Neural progenitor cell (in vitro differentiated cells): ENCODE data around the gene TRAF4. TPM values are rescaled to one million over a fixed set of nuclear protein-coding genes. Genes with fewer than 3 reads are reported as not detected.

Experiments
- DNase-seq: peaks from one replicate; pipeline ENCODE4 v3.0.0-alpha.2; 2016; ENCODE audit warnings: low spot score
- H2AFZ ChIP-seq: fragments of 200-600 bp; sonication (generic); replicated peaks from 2 replicates; pipeline ENCODE4 v1.6.1; 2016; ENCODE audit warnings: antibody characterized with exemption
- H3F3A ChIP-seq: fragments of 200-600 bp; sonication (generic); 2 replicates; pipeline ENCODE4 v1.6.1; 2016; ENCODE audit warnings: antibody characterized with exemption, low read depth
- H3K27ac ChIP-seq: fragments of 200-600 bp; sonication (generic); 2 replicates; pipeline ENCODE4 v1.5.1; 2016; ENCODE audit warnings: mild to moderate bottlenecking
- H3K27me3 ChIP-seq: fragments of 200-600 bp; sonication (generic); 2 replicates; pipeline ENCODE4 v1.6.1; 2016; ENCODE audit warnings: mild to moderate bottlenecking, moderate library complexity
- H3K36me3 ChIP-seq: fragments of 200-600 bp; sonication (generic); 2 replicates; pipeline ENCODE4 v1.5.1; 2016
- H3K4me1 ChIP-seq: fragments of 200-600 bp; sonication (generic); 2 replicates; pipeline ENCODE4 v1.6.1; 2016; ENCODE audit warnings: mixed run types
- H3K4me2 ChIP-seq: fragments of 200-600 bp; sonication (generic); 2 replicates; pipeline ENCODE4 v1.6.1; 2016
- H3K4me3 ChIP-seq: fragments of 200-600 bp; sonication (generic); 2 replicates; pipeline ENCODE4 v1.5.1; 2016
- H3K79me2 ChIP-seq: fragments of 200-600 bp; sonication (generic); 2 replicates; pipeline ENCODE4 v1.6.1; 2016; ENCODE audit warnings: low read depth
- H3K9ac ChIP-seq: fragments of 200-600 bp; sonication (generic); 2 replicates; pipeline ENCODE4 v1.6.1; 2016
- H3K9me3 ChIP-seq: fragments of 200-600 bp; sonication (generic); 2 replicates; pipeline ENCODE4 v1.5.1; 2016; ENCODE audit warnings: low read depth
- H4K20me1 ChIP-seq: fragments of 200-600 bp; sonication (generic); 2 replicates; pipeline ENCODE4 v1.6.1; 2016; ENCODE audit warnings: low read depth
- H3K27ac Mint-ChIP-seq: 3 replicates; pipeline ENCODE4 v1.8.0; 2021; ENCODE audit warnings: mixed read lengths
- H3K27me3 Mint-ChIP-seq: 2 replicates; pipeline ENCODE4 v1.8.0; 2022; ENCODE audit warnings: low read depth, mild to moderate bottlenecking, inconsistent platforms, moderate library complexity, mixed read lengths; ENCODE audit not compliant: insufficient read depth
- H3K36me3 Mint-ChIP-seq: 3 replicates; pipeline ENCODE4 v1.8.0; 2021; ENCODE audit warnings: mixed read lengths
- H3K4me1 Mint-ChIP-seq: 3 replicates; pipeline ENCODE4 v1.8.0; 2021; ENCODE audit warnings: mixed read lengths
- H3K4me3 Mint-ChIP-seq: 3 replicates; pipeline ENCODE4 v1.8.0; 2021; ENCODE audit warnings: mild to moderate bottlenecking, moderate library complexity, mixed read lengths
- H3K9me3 Mint-ChIP-seq: 3 replicates; pipeline ENCODE4 v1.8.0; 2020; ENCODE audit warnings: mixed read lengths
- EZH2 ChIP-seq: fragments of 200-600 bp; sonication (generic); IDR thresholded peaks from 2 replicates; pipeline ENCODE4 v1.6.1; 2017; ENCODE audit warnings: antibody characterized with exemption, mild to moderate bottlenecking, moderate library complexity
- EZH2phosphoT487 ChIP-seq: fragments of 200-600 bp; sonication (generic); IDR thresholded peaks from 2 replicates; pipeline ENCODE4 v1.6.1; 2017; ENCODE audit warnings: antibody characterized with exemption
- total RNA-seq: library from RNA; depleted of rRNA; stranded (reverse); fragments of >200 nt; gene quantifications from 2 replicates; pipeline ENCODE4 v1.2.3, GENCODE V29; 2015; ENCODE audit warnings: low replicate concordance
- TF ChIP-seq, protein P1 (sequence below): fragments of 200-600 bp; sonication (generic); IDR thresholded peaks from 2 replicates; pipeline ENCODE4 v1.5.1; 2017; ENCODE audit warnings: antibody characterized with exemption, mild to moderate bottlenecking

TRAF4 gene
- total RNA-seq, 1 donor from 2014 or later: 32.2 TPM

DNA sequence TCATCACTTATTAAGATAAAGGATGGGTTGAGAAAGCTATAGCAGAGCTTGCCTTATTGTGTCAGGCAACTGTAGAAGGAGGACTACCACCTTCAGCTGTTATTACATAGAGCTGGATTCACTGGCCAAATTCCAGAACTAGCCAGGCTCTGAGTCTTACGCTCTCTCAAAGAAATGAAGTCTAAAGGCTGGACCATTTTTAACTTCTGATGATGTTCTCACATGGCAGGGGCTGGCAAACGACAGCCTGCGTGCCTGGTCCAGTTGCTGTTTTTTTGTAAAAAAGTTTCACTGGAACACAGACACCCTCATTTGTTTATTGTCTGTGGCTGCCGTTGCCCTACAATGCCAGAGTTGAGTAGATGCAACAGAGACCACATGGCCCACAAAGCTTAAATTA is 21.2 kb downstream of the TRAF4 start:
- peaks cover 4% of the 10 kb centered on the region for H3K27me3 Mint-ChIP-seq
- Histone ChIP-seq H3K4me1 (peaks cover 21% of the 10 kb centered on the region), H3K9ac (no peak overlapping the region), H3F3A (peaks cover 56% of the 10 kb centered on the region), H3K4me2 (no peak overlapping the region), H3K79me2 (peaks cover 44% of the 10 kb centered on the region), H3K4me3 (no peak overlapping the region), H2AFZ (no peak overlapping the region), H3K27me3 (no peaks in the 10 kb centered on the region), H4K20me1 (peaks cover 68% of the 10 kb centered on the region), H3K27ac (no peak overlapping the region), H3K36me3 (no peaks in the 10 kb centered on the region), H3K9me3 (no peaks in the 10 kb centered on the region)
- peaks cover 26% of the 10 kb centered on the region for H3K4me1 Mint-ChIP-seq
- TF ChIP-seq, protein P1, sequence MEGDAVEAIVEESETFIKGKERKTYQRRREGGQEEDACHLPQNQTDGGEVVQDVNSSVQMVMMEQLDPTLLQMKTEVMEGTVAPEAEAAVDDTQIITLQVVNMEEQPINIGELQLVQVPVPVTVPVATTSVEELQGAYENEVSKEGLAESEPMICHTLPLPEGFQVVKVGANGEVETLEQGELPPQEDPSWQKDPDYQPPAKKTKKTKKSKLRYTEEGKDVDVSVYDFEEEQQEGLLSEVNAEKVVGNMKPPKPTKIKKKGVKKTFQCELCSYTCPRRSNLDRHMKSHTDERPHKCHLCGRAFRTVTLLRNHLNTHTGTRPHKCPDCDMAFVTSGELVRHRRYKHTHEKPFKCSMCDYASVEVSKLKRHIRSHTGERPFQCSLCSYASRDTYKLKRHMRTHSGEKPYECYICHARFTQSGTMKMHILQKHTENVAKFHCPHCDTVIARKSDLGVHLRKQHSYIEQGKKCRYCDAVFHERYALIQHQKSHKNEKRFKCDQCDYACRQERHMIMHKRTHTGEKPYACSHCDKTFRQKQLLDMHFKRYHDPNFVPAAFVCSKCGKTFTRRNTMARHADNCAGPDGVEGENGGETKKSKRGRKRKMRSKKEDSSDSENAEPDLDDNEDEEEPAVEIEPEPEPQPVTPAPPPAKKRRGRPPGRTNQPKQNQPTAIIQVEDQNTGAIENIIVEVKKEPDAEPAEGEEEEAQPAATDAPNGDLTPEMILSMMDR: no peak
- no peak for TF ChIP-seq EZH2phosphoT487
- TF ChIP-seq EZH2: no peak
- H3K27ac Mint-ChIP-seq: no peak overlapping the region
- no peak for DNase-seq
- no peaks in the 10 kb centered on the region for H3K9me3 Mint-ChIP-seq
- no peak overlapping the region for H3K4me3 Mint-ChIP-seq
- peaks cover 13% of the 10 kb centered on the region for H3K36me3 Mint-ChIP-seq

- peaks cover 45% of the 10 kb centered on the region for H4K20me1 ChIP-seq
- no peak for DNase-seq
- Mint-ChIP-seq H3K36me3 (peaks cover 14% of the 10 kb centered on the region), H3K9me3 (no peaks in the 10 kb centered on the region), H3K27me3 (peaks cover 3% of the 10 kb centered on the region), H3K4me3 (no peak overlapping the region), H3K4me1 (no peaks in the 10 kb centered on the region), H3K27ac (peak overlapping the region; percentile 87)
- no peak overlapping the region for H2AFZ ChIP-seq
- H3K27ac ChIP-seq: no peak overlapping the region
- no peaks in the 10 kb centered on the region for H3K27me3 ChIP-seq
- peaks cover 86% of the 10 kb centered on the region for H3K79me2 ChIP-seq
- H3K4me1 ChIP-seq: no peaks in the 10 kb centered on the region
- peaks cover 4% of the 10 kb centered on the region for H3F3A ChIP-seq
- TF ChIP-seq, protein P1: no peak
- no peak for TF ChIP-seq EZH2phosphoT487
- no peaks in the 10 kb centered on the region for H3K9me3 ChIP-seq
- H3K4me2 ChIP-seq: no peak overlapping the region
- H3K9ac ChIP-seq: no peak overlapping the region
- H3K4me3 ChIP-seq: no peak overlapping the region
- H3K36me3 ChIP-seq: no peaks in the 10 kb centered on the region
These were observed 29.9 kb downstream of the TRAF4 start for GRCh38 chr17:28773736-28774135.

DNA sequence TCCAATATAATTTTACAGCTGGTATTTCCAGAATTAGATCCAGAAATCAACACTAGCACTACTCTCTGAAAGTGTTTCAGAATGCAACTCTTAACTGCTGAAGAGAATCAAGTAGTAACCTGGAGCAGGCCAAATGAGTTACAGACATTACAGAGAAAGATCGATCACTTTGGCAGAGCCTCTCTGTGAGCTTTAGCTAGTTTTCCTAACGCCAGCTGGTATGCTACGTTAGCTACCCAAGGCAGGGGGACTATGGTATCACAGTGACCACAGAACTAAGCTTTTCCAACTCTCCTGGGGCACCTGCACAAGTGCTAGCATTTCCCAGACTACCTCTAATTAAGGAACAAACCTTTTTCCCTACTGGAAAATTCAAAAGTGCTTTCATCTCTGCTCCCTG is 30.4 kb downstream of the TRAF4 start:
- Histone ChIP-seq H3K27ac (peak overlapping the region; percentile 25), H3K9ac (no peak overlapping the region), H3K36me3 (no peaks in the 10 kb centered on the region), H4K20me1 (peaks cover 48% of the 10 kb centered on the region), H3K4me1 (no peaks in the 10 kb centered on the region), H3K27me3 (no peaks in the 10 kb centered on the region), H2AFZ (no peak overlapping the region), H3K4me2 (no peak overlapping the region), H3K4me3 (no peak overlapping the region), H3F3A (peaks cover 4% of the 10 kb centered on the region), H3K79me2 (peaks cover 91% of the 10 kb centered on the region), H3K9me3 (no peaks in the 10 kb centered on the region)
- H3K4me1 Mint-ChIP-seq: no peaks in the 10 kb centered on the region
- DNase-seq: no peak
- peaks cover 3% of the 10 kb centered on the region for H3K27me3 Mint-ChIP-seq
- no peak for TF ChIP-seq EZH2phosphoT487
- TF ChIP-seq, protein P1: no peak
- no peak for TF ChIP-seq EZH2
- H3K9me3 Mint-ChIP-seq: peaks cover 2% of the 10 kb centered on the region
- peaks cover 18% of the 10 kb centered on the region for H3K36me3 Mint-ChIP-seq
- no peak overlapping the region for H3K4me3 Mint-ChIP-seq
- H3K27ac Mint-ChIP-seq: no peak overlapping the region
